Astrocyte of the spinal cord (primary cell): Measurements from ENCODE around the gene ZC3H8.
A peak's percentile ranks its signal among the peaks of the same experiment; 100 is the strongest.

Experiments used
- DNase-seq: peaks from one replicate; pipeline ENCODE4 v3.0.0; 2011; ENCODE audit warnings: low read depth, low spot score
- H3K4me3 ChIP-seq: 2 replicates; pipeline ENCODE4 v1.5.1; 2011; ENCODE audit warnings: low read depth, mild to moderate bottlenecking, low read length, moderate library complexity
- in situ Hi-C: cut with HindIII; loops from 2 replicates; pipeline ENCODE4 v1.10.0; 2017; ENCODE audit warnings: low sequenced_read_pairs
- TF ChIP-seq, protein P1 (sequence below): IDR thresholded peaks from 2 replicates; pipeline ENCODE4 v1.5.1; 2012; ENCODE audit warnings: low read depth, mild to moderate bottlenecking, low read length, inconsistent platforms

The ZC3H8 gene

DNA sequence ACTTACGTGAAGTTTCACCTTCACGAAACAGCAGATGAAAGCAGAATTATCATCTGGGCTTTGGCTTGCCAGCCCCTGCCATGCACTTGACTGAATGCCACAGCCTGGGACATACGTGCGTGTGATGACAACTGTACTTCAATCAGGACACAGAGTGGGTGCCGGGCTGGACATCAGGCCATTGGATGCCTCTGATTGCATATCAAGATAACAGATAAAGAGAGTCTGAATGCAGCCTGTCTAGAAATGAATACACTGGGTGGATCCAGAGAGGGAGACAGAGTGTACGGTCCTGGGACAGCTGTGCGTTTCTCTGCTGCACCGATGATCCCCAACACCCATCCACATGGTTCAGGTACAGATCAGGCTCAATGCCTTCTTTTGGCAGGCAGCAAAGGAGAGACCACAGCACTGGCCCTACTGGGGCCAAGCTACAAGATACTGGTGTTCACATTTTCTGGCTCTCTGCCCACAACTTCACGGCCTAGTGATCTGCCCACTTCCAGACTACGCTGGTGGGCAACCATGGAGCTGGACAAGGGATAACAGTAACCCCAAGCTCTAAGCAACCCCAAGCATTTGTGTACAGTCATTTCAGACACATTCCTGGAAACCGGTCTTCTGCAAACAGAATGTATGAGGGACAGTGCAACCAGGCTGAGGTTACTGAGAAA is 81.1 kb downstream of the ZC3H8 start:
- DNase-seq = no peak
- in situ Hi-C loops = no loop called here
- H3K4me3 ChIP-seq = no peak overlapping the region
- TF ChIP-seq, protein P1, sequence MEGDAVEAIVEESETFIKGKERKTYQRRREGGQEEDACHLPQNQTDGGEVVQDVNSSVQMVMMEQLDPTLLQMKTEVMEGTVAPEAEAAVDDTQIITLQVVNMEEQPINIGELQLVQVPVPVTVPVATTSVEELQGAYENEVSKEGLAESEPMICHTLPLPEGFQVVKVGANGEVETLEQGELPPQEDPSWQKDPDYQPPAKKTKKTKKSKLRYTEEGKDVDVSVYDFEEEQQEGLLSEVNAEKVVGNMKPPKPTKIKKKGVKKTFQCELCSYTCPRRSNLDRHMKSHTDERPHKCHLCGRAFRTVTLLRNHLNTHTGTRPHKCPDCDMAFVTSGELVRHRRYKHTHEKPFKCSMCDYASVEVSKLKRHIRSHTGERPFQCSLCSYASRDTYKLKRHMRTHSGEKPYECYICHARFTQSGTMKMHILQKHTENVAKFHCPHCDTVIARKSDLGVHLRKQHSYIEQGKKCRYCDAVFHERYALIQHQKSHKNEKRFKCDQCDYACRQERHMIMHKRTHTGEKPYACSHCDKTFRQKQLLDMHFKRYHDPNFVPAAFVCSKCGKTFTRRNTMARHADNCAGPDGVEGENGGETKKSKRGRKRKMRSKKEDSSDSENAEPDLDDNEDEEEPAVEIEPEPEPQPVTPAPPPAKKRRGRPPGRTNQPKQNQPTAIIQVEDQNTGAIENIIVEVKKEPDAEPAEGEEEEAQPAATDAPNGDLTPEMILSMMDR = no peak

DNA sequence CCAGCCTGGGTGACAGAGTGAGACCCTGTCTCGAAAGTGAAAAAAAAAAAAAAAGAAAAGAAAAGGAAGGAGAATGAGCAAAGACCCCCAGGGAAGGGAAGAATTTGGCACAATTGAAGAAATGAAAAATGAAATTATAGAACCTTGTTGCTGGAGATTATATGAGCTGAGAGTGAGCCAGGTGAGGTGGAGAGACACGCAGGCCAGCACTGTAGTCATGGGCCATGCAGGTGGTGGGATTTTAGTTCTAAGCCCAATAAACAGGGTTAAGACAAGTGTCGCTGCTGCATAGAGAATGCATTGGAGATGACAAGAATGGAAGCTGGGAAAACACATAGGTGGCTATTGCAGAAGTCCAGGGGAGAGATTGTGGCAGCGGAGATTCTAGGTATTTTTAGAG is 84.3 kb downstream of the ZC3H8 start:
- no peak overlapping the region for H3K4me3 ChIP-seq
- DNase-seq = no peak
- TF ChIP-seq, protein P1 = no peak
- in situ Hi-C loops = no loop called here

DNA sequence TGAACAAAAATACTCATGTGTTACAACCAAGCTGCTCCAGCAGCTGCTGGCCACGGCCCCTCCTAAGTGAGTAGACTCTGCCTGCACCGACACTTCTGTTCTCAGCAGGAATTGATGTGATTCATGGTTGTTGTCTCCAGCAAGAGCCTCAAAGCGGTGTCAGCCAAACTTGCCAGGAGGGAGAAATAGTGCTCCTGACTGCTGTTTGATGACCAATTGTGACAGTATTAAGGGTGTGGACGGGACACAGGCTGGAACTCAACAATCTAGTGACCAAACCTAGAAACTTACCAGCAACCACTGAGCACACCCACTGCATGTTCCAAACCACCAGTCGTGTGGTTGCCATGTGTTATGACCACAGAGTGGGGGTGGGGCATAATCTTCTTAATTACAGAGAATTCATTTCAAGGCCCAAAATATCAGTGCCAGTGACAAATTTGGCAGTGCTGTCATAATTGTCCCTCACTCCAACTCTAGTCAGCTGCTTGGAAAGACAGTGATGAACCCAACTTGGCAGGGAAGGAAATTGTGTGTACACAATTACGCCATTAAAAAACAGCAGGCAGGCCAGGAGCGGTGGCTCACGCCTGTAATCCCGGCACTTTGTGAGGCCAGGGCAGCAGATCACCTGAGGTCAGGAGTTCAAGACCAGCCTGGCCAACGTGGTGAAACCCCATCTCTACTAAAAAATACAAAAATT is 86.3 kb downstream of the ZC3H8 start:
- TF ChIP-seq, protein P1 = no peak
- peak; percentile 33 for DNase-seq
- no peak overlapping the region for H3K4me3 ChIP-seq
- in situ Hi-C loops = no loop called here

DNA sequence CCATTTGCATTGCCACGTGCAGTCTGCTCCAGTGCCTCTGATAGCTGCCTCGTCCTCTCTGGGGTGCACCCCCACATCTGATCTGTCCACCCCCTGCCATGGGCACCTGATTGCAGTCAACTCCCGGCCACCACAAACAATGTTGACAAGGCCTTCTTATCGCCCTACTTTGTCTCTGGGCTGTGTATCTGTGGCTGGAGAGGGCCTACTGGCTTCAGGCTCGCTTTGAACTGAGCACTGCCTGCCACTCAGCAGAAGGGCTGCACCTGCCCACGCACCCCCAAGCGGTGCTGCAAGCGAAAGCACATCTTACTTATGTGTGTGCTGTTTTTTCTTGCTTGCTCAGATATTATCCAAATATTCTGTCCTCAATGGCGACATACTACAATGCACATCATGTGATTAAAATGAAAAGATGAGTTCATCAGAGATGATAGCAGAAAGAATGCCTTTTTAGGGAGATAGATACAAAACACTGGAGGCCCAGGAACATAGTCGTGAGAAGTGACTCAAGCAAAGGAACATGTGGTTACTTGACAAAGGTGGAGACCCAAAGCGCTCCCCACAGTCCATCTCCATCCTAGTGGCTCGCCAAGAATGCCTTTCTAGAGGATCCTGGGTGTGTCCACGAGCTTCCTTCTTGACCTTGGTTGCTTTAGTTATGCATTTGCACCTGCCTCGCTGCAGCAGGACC is 87.9 kb downstream of the ZC3H8 start:
- DNase-seq = no peak
- in situ Hi-C loops = no loop called here
- no peak overlapping the region for H3K4me3 ChIP-seq
- TF ChIP-seq, protein P1 = no peak

DNA sequence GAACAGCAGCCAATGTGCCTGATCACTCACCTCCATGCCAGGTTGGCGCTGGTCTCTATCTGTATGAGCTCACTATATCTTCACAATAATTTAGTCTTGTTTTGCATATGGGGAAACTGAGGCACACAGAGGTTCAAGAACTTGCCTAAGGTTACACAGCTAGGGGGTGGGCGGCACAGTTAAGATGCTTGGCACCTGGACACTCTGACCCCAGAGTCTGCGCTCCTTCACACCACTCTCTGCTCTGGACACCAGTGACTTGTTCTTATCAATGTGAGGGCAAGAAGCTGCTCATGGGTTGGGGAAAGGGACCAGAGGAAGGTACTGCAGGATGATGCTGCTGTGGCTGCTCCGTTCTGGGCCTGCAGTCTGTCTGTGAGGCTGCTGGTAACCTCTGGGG is 89.5 kb downstream of the ZC3H8 start:
- TF ChIP-seq, protein P1 = no peak
- in situ Hi-C loops = no loop called here
- DNase-seq = no peak

DNA sequence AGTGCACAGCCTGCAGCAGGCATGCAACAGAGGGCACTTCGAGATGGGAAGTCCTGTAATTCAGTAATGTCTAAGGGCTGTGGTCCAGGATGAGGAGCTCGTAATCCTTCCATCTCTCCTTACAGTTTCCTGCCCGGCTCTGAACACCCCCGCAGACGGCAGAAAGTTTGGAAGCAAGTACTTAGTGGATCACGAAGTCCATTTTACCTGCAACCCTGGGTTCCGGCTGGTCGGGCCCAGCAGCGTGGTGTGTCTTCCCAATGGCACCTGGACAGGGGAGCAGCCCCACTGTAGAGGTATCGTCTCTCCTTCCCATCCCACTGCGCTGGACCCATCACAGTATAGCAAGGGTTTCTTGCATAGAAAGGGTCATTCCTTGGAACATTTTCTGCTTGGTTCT is 90.0 kb downstream of the ZC3H8 start:
- no peak for DNase-seq
- no peak overlapping the region for H3K4me3 ChIP-seq
- TF ChIP-seq, protein P1 = no peak
- in situ Hi-C loops = no loop called here

More for the DNA sequence above, 89.5 kb downstream of the ZC3H8 start:
- no peak overlapping the region for H3K4me3 ChIP-seq
